H54 (cell line): ENCODE results near the gene FPR1.
A peak's percentile ranks its signal among the peaks of the same experiment; 100 is the strongest.
"Not testable (repeated sequence)": the region's sequence is repeated elsewhere in the genome, so short reads cannot be mapped to it uniquely, and the experiment has no call there.

Source experiments
- DNase-seq: peaks from one replicate; pipeline ENCODE4 v3.0.0; 2011; ENCODE audit warnings: low spot score, mixed read lengths; ENCODE audit not compliant: insufficient read length
- FAIRE-seq: peaks from 3 replicates; lab custom pipeline; 2011; peaks lifted over from hg19 to GRCh38; lab: Jason Lieb, UNC
- POLR2A ChIP-seq: IDR thresholded peaks from 2 replicates; pipeline ENCODE4 v1.6.1; 2011; ENCODE audit warnings: low read depth, mild to moderate bottlenecking, low read length

FPR1 gene

DNA sequence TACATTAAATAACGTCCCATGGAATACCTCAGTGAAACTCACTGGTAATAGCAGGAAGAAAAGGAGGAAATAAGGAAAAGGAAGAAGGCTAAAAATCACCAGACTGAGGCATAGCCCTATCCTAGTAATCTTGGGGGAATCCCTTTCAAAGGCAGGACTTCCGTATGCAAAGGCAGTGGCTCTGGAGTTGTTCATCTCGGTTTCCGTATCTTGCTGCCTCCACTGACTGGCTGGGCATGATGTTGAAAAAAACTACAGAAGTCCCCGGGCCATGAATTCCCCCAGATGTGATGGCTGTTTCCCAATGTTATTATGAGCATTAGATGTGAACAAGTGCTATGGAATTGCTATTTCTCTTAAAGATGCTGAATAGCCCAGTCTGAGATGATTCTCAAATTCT is 14.8 kb upstream of the FPR1 start:
- FAIRE-seq, result no peak
- no peak for DNase-seq
- TF ChIP-seq POLR2A, result no peak

DNA sequence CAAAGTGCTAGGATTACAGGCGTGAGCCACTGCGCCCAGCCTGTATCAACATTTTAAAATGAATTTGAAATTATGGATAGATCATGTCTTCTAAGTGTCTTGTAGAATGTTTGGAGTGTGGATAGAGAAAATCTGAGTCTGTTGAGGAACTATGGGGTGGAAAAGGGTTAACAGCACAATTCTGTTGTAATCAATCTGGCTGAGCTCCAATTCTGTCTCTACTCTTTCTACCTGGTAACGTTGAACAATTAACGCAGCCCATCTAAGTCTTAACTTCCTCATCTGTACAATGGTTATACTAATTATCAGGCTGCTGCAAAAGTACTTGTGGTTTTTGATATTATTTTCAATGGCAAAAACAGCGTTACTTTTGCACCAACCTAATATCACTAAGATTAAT is 13.4 kb upstream of the FPR1 start:
- no peak for DNase-seq
- no peak for FAIRE-seq
- no peak for TF ChIP-seq POLR2A

DNA sequence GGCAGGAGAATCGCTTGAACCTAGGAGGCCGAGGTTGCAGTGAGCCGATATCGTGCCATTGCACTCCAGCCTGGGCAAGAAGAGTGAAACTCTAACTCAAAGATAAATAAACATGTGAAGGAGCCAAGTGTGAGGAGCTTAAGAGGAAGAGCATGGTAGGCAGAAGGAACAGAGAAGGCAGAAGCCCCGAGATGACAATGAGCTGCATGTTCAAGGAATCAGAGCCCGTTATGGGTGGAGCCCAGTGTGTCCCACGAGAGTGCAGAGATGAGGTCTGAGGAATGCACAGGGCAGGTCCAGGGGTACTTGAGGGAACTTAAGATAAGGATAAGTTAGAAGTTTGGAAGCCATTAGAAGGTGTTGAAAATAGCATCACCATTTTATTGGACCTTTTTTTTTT is 10.0 kb upstream of the FPR1 start:
- FAIRE-seq (no peak), DNase-seq (no peak)
- TF ChIP-seq POLR2A, result no peak

DNA sequence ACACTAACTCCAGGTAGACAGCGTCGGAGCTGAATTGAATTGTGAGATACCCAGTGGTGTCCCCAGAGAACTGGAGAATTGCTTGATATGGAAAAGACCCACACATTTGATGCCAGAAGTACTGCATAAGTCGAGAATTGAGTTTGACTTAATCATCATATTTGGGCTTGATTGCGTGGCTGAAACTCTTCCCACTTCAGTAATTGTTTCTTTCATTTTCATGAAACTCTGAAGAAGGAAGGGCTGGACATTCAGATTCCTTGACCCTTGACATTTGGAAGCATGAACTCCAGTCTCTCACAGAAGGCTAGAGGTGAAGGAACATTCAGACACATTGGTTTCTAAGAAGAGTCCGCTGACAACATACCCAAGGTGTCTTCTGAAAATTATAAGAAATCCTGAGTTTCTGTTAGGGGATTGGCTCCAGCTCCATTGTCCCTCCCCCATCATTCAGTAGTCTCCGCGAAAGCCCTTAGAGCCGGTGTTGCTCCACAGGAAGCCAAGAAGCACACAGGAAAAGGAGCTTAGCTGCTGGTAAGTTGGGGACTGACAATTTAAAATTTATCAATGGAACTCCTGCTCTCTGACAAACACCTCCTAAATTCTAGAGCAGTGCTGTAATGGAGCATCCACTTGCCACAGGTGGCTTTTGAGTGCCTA is 9.1 kb upstream of the FPR1 start, which contains the start of gene FPR2:
Gene FPR2, plus strand, starts transcription at position 484 of the 660 bp plus-strand sequence. CDS start 7,479 bp downstream, outside the sequence.
- no peak for TF ChIP-seq POLR2A
- DNase-seq (no peak), FAIRE-seq (no peak)

DNA sequence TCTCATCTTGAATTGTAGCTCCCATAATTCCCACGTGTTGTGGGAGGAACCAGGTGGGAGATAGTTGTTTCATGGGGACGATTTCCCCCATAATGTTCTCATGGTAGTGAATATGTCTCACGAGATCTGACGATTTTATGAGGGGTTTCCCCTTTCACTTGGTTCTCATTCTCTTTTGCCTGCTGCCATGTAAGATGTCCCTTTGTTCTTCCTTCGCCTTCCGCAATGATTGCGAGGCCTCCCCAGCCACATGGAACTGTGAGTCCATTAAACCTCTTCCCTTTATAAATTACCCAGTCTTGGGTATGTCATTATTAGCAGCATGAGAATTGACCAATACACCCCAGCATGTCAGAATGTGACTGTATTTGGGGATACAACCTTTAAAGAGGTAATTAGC is 3.9 kb upstream of the FPR1 start:
- FAIRE-seq (no peak), DNase-seq (no peak)
- TF ChIP-seq POLR2A, result no peak

DNA sequence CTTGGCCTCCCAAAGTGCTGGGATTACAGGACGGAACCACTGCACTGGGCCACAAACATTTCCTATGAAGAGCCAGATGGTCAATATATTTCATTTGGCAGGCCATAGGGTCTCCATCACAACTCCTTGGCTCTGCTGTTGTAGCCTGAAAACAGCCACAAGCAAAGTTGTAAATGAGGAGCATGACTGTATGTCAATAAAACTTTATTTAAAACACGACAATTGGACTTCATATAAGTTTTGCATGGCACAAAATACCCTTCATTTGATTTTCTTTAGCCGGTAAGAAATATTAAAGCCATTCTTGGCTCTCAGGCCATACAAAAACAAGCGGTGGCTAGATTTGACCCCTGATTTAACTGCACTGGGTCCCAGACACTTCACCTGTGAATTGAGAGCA is 3.1 kb upstream of the FPR1 start:
- DNase-seq (no peak), FAIRE-seq (no peak)
- TF ChIP-seq POLR2A, result no peak

DNA sequence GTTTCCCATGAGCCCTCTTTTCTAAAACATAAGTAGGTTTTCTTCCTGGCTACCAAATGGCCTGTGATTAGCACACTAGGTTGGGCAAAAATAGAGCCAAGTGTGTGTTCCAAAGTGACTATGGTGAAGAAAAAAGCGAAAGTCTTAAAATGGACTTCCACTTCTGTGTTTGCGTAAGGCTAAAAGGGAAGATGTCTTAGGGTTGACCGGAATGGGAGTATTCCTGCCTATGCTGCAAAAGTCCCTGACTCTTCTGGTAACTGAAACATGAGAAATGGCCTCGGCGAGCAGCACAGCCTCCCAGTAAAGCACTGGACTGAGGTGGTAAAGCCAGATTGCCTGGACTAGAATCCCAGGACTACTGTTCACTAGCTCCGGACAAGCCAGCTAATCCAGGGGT is 2.4 kb upstream of the FPR1 start:
- TF ChIP-seq POLR2A, result no peak
- FAIRE-seq (no peak), DNase-seq (no peak)

DNA sequence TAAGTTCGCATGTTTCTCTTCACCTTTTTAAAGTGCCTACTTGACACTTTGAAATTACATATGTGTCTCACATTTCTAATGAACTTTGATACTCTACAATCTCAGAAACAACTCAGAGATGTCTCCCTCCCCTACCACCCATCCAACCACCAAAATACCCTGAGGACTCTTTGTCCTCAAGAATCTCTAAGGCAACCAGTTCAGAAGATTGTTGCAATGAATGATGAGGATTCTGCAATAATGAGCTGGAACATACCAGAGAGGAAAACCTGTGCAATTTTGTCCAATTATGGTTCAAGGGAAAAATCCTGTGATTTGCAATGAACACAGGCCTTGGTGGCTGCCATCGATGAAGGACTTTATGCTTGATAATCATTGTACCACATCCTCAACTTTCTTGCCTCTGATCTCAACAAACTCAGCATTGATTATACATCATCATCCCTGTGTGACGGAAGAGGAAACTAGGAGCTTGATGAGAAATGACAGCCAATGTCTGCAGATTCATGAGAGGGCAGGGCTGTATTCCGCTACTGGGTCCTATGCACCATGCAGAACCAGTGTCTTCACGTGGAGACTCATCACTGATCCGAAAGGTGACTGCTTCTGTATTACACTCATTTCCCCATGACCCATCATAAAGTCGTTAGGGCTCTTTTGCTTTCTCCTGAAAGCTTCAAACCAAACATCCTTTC is 1.1 kb downstream of the FPR1 start:
- no peak for TF ChIP-seq POLR2A
- DNase-seq (no peak), FAIRE-seq (no peak)

DNA sequence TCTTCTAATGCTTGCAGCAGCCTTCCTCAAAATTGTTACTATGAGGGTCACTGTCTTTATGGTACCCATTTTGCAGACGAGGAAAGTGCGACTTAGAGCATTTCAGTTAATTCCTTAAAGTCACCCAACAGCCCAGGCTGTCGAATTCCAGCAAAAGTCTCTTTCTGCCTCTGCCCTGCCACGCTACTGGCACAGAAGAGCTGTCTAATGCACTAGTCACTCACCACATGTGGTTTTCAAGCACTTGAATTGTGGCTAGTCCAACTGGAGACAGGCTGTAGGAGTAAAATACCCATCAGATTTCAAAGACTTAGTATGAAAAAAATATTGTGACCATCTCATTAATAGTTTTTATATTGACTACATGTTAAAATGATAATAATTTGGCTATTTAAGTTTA is 1.7 kb downstream of the FPR1 start:
- DNase-seq, result no peak
- FAIRE-seq, result peak; percentile 89
- no peak for TF ChIP-seq POLR2A

DNA sequence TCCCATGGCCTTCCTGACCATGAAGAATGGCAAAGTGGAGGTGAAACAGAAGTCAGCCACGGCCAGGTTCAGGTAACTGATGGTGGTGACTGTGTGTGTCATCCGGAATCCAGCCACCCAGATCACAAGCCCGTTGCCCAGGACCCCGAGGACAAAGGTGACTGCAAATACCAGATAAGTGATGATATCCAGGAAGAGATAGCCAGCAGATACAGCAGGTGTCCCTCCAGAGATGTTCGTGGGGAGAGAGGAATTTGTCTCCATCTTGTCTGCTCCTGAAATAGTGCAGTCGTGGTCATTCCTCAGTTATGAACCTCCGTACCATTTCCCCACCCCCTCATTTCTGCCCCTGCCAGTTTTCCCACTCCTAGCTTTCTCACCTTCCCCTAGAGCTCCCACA is 4.9 kb downstream of the FPR1 start:
- FAIRE-seq, result no peak
- no peak for TF ChIP-seq POLR2A

DNA sequence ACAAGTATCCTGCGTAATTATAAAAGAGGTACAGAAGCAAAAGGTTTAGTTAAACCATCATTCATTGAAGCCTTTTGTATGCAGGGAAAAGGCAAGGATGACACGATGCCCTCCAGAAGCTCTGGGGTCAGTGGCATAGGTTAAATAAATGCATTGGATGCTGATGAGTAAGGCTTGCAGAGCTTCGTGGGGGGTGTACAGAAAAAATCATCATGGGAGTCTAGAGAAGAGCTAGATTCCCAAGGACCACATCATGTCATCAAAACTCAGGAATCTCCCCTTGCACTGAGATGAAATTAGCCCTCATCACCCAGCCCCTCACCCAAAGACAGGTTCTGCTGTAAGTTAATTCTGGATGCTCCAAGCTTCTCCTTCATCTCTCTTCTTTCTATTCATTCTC is 8.3 kb downstream of the FPR1 start:
- no peak for TF ChIP-seq POLR2A
- DNase-seq, result no peak
- FAIRE-seq, result peak; percentile 41

More for the DNA sequence above, 4.9 kb downstream of the FPR1 start:
- DNase-seq, result no peak

DNA sequence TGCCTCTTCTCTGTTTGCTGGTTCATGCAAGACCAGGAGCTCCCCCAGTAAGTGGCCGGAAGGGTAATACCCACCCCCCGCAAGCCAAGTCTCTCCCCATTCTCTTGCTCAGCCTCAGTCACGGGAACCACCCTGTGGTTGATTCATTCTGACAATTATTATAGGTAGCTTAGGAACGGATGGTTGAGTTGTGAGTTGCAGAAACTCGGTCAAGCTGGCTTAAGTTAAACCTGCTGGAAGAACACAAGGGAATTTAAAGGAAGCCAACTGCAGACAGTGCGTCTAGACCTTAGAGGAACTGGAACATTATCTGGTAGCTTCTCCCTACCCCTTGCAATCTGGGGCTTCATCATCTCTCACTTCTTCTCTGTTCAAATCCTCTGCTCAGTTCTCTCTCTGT is 8.9 kb downstream of the FPR1 start:
- DNase-seq (no peak), FAIRE-seq (peak; percentile 81)
- TF ChIP-seq POLR2A, result no peak

DNA sequence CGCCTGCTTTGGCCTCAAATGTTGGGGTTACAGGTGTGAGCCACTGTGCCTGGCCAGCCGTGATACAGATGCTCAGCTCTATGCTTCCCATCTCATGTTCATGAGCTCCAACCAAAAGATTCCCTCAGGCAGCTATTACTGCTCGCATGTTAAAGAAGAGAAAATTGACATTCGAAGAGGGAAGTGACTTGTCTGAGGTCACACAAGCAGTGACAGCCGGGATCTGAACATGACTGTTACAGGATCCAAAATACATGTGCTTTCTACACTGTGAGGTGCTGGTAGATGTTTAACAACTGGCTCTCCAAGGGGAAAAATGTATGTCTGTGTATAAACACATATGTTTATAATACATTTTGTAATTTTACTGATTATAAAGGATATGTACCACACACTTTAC is 11.3 kb downstream of the FPR1 start:
- no peak for DNase-seq
- FAIRE-seq, result no peak
- no peak for TF ChIP-seq POLR2A

DNA sequence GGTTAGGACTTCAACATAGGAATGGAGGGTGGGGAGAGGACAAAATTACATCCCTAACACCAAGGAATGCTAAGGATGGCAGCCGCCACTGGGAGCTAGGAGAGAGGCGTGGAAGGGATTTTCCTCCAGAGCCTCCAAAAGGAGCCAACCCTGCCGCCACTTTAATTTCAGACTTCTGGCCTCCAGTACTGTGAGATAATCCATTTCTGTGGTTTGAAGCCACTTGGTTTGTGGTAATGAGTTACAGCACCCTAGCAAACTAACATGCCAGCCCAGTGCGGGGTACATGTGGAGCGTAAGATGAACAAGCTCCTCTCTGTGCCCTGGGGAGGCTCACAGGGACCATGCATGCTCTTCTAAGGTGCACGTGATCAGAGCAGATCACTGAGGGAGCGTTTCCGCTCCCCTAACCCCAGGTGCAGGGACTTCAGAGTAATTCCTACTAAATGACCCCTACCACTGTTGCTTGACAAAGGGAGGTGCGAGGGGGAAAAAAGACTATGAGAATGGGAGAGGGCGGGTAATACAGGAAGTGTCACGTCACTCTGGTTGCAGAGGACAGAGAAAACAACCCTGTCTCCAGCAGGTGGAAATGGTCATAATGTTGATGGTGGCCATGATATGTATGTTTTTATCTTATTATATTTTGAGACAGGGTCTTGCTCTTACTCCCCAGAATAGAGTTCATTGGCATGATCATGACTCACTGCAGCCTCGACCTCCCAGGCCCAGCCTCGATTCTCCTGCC is 12.0 kb downstream of the FPR1 start:
- no peak for DNase-seq
- no peak for FAIRE-seq
- no peak for TF ChIP-seq POLR2A

DNA sequence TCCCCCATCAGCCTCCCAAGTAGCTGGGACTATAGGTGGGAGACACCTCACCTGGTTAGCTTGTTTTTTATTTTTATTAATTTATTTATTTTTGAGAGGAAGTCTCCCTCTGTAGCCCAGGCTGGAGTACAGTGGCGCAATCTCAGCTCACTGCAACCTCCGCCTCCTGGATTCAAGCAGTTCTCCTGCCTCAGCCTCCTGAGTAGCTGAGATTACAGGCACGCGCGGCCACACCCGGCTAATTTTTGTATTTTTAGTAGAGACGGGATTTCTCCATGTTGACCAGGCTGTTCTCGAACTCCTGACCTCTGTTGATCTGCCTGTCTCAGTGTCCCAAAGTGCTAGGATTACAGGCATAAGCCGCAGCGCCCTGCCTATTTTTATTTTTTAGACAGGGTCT is 13.2 kb downstream of the FPR1 start:
- not testable (repeated sequence) for DNase-seq, FAIRE-seq
